GM23248 (cell line): ENCODE results near the gene TP53TG5.

Experiments used
- EZH2 ChIP-seq: fragments of 200-600 bp; sonication (generic); IDR thresholded peaks from 2 replicates; pipeline ENCODE4 v1.6.1; 2018; ENCODE audit warnings: antibody characterized with exemption, mild to moderate bottlenecking; ENCODE audit not compliant: insufficient read depth, poor library complexity, severe bottlenecking
- EZH2phosphoT487 ChIP-seq: fragments of 200-600 bp; sonication (generic); IDR thresholded peaks from 2 replicates; pipeline ENCODE4 v1.6.1; 2018; ENCODE audit warnings: antibody characterized with exemption, moderate library complexity, mild to moderate bottlenecking, low read depth; ENCODE audit not compliant: insufficient read depth

DNA sequence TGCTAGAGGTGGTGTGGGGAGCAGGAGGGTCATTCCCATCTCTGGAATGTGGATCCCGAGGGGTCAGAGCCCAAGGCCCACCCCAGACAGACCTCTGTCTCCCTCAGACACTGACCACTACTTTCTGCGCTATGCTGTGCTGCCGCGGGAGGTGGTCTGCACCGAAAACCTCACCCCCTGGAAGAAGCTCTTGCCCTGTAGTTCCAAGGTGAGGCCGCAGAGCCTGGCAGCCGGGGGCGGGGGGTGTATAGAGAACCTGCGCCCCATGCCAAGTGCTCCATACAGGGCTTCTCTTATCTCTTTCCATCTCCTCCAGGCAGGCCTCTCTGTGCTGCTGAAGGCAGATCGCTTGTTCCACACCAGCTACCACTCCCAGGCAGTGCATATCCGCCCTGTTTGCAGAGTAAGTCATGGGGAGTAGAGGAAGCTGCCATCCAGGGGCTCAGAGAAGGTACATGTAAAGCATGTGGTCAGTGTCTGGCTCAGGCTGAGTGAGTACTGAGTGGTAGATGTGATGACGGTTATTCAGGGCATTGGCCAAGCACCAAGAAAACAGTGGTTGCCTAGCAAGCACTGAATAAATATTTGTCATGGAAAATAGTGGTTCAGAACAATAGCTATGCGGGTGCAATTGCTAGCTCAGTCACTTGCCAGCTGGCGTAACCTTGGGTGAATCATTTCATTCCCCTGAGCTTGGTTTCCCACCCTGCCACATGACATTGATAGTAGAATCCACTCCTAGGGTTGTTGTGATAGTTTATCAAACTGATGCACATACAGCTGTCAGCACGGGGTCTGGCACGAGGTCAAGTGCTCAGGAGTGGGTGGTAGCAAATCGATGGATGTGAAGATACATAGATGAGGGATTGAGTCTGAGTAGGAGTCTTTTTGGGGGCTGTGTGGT, 41.3 kb upstream of the TP53TG5 start:
- TF ChIP-seq EZH2 (no peak), EZH2phosphoT487 (0 out of 2 replicates have a peak, but pooled peaks have one; percentile 29)
